ENCODE measurements around the gene ADGRA1. TPM values are rescaled to one million over a fixed set of nuclear protein-coding genes. Genes with fewer than 3 reads are reported as not detected.
A peak's percentile ranks its signal among the peaks of the same experiment; 100 is the strongest.

ADGRA1 gene
- total RNA-seq, 3 donors from 2014 or later (not counting 1 experiment from before 2014, with no cell fraction given) = not detected

DNA sequence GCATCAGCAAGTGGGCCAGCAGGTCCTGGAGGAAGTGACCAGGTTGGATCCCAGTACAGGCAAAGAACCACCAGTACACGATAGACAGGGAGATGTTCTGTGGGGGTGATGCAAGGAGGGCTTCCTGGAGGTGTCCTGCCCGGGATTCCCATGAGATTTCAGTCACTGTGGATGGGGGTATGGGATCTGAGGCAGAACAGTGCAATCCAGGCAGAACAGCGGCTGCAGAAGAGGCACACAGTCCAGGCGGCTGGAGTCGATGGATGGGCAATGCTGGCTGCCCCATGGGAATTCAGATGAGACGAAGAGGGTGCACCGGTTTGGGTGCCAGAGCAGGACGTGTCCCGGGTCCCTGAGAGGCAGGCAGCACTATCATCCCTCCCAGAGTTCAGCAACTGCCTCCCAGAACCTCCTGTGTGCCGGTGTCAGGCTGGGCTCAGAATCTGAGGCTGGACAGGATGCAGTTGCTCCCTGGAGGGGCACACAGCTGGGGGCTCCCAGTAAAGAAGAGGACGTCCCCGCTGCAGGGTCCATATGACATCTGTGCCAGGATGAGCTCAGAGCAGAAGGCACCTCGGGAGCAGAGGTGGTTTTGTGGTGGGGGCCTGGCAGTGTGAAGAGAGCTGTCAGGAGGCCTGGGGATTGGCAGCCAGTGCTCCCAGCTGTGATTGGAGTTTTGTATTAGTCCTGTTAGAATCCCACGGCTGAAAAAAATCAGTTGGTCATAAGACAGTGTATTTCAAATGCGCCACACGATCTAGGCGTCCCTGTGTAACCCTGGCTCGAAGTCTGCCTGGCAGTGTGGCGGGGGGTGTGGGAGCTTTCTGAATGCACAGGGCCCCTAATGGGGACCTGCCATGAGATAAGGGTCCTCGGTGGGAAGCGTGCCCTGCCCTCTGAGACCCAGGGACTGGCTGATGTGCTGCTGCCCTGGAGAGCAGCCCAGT lies 75.5 kb downstream of the ADGRA1 start:
- ATAC-seq (no peak), DNase-seq (no peak)
- peaks cover 12% of the 10 kb centered on the region for H3K4me1 ChIP-seq (ENCODE audit: control insufficient read depth, insufficient read depth, low read length)
- H3K9me3 ChIP-seq (ENCODE audit: control insufficient read depth, insufficient read depth, low read length) = no peaks in the 10 kb centered on the region
- TF ChIP-seq, protein P1, sequence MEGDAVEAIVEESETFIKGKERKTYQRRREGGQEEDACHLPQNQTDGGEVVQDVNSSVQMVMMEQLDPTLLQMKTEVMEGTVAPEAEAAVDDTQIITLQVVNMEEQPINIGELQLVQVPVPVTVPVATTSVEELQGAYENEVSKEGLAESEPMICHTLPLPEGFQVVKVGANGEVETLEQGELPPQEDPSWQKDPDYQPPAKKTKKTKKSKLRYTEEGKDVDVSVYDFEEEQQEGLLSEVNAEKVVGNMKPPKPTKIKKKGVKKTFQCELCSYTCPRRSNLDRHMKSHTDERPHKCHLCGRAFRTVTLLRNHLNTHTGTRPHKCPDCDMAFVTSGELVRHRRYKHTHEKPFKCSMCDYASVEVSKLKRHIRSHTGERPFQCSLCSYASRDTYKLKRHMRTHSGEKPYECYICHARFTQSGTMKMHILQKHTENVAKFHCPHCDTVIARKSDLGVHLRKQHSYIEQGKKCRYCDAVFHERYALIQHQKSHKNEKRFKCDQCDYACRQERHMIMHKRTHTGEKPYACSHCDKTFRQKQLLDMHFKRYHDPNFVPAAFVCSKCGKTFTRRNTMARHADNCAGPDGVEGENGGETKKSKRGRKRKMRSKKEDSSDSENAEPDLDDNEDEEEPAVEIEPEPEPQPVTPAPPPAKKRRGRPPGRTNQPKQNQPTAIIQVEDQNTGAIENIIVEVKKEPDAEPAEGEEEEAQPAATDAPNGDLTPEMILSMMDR (IDR thresholded peaks at IDR 0.05) = no peak
- peaks cover 14% of the 10 kb centered on the region for H3K27me3 ChIP-seq (ENCODE audit: control insufficient read depth, insufficient read depth, low read length)
- H3K9me3 Mint-ChIP-seq = no peaks in the 10 kb centered on the region
- H3K4me3 Mint-ChIP-seq = no peak overlapping the region
- H3K36me3 Mint-ChIP-seq = no peaks in the 10 kb centered on the region
- H3K27ac ChIP-seq (ENCODE audit: low read length) = no peak overlapping the region
- WGBS (ENCODE audit: insufficient coverage) = 81% methylated on average over 20 of the region's 21 CpGs
- H3K27me3 Mint-ChIP-seq (ENCODE audit: low read depth in 2 of 2) = peaks cover 5 to 12% of the 10 kb centered on the region in 2 donors
- H3K4me3 ChIP-seq (ENCODE audit: low read length) = no peak overlapping the region
- no peaks in the 10 kb centered on the region for H3K36me3 ChIP-seq (ENCODE audit: control insufficient read depth, insufficient read depth, low read length)
- no peak overlapping the region for H3K27ac Mint-ChIP-seq
- H3K4me1 Mint-ChIP-seq = no peaks in the 10 kb centered on the region
- intact Hi-C loops (cut with micrococcal nuclease) = no loop called here

DNA sequence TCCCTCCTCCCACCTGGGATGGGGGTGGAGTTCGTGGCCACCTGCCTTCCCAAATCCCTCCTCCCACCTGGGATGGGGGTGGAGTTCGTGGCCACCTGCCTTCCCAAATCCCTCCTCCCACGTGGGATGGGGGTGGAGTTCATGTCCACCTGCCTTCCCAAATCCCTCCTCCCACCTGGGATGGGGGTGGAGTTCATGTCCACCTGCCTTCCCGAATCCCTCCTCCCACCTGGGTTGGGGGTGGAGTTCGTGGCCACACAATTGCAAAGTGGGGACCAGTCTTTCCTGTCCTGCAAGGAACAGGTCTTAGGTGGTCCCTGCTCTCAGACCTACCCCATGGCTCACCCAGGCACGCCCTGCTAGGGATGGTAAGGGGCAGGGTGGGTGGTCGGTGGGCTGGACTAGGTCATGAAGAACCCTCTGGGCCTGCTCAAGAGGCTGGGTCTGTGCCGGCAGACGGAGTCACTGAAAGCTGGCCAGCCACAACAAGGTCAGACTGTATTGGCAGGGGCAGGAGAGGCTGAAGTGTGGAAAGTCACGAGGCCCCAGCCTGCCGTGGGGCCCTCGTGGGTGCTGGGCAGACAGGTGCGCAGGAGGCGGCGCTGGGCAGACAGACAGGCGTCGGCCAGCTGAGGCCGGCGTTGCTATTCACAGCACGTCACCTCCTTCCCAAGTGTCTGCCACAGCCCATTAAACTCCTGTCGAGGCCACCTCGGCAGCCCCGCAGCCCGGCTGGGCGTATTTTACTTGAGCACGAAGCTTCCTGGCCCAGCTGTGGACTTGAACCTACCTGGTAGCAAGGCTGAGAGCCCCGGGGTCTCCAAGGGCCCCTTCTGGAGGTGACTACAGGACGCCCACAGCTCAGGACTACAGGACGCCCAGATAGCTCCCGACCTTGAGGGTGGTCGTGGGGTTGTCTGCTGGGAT lies 76.4 kb downstream of the ADGRA1 start:
- H3K4me1 ChIP-seq (ENCODE audit: control insufficient read depth, insufficient read depth, low read length) = peaks cover 12% of the 10 kb centered on the region
- Mint-ChIP-seq H3K9me3 (no peaks in the 10 kb centered on the region), H3K36me3 (no peaks in the 10 kb centered on the region), H3K4me1 (no peaks in the 10 kb centered on the region), H3K4me3 (no peak overlapping the region), H3K27ac (no peak overlapping the region), H3K27me3 (ENCODE audit: low read depth in 2 of 2) (peaks cover 5 to 12% of the 10 kb centered on the region in 2 donors)
- intact Hi-C loops (cut with micrococcal nuclease) = no loop called here
- peaks cover 14% of the 10 kb centered on the region for H3K27me3 ChIP-seq (ENCODE audit: control insufficient read depth, insufficient read depth, low read length)
- no peak overlapping the region for H3K27ac ChIP-seq (ENCODE audit: low read length)
- no peak overlapping the region for H3K4me3 ChIP-seq (ENCODE audit: low read length)
- TF ChIP-seq, protein P1 (IDR thresholded peaks at IDR 0.05) = no peak
- 84% methylated on average over 27 of the region's 31 CpGs for WGBS (ENCODE audit: insufficient coverage)
- no peaks in the 10 kb centered on the region for H3K9me3 ChIP-seq (ENCODE audit: control insufficient read depth, insufficient read depth, low read length)
- ATAC-seq (no peak), DNase-seq (peak in 1 of 2 donors; percentile 12)
- H3K36me3 ChIP-seq (ENCODE audit: control insufficient read depth, insufficient read depth, low read length) = no peaks in the 10 kb centered on the region

DNA sequence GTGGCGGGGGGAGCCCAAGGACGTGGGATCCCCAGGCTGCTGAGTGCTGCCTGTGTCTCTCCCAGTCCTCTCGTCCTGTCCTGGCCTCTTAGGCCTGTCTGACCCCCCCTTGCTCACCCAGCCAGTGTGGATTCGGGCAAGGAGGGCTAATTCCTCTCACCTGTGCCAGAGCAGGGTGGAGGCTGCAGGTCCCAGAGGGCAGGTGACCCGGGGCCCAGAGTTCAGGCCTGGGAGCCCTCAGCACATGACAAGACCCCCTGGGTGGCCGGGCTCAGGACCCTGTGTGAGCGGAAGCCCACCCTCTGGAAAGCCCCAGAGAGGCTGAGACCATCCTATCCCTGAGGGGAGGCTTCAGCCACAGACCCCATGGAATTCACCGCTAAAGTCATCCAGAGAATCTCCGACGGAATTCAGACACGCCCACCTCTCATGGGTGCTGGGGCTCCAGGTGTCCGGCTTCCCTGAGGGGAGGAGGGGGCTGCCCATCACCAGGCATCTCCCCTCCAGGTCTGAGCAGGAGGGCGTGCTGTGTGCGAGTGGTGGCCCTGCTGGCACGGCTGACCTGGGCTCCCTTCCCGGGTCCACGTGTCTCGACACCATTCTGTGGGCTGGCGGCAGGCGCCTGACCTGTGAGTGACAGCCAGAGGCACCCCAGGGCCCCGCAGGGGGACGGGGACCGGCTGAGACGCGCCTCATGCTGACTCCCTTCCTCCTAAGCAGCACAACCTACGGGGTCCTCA lies 77.3 kb downstream of the ADGRA1 start:
- Histone ChIP-seq H3K27ac (ENCODE audit: low read length) (no peak overlapping the region), H3K36me3 (ENCODE audit: control insufficient read depth, insufficient read depth, low read length) (no peaks in the 10 kb centered on the region), H3K4me3 (ENCODE audit: low read length) (no peak overlapping the region), H3K9me3 (ENCODE audit: control insufficient read depth, insufficient read depth, low read length) (no peaks in the 10 kb centered on the region), H3K27me3 (ENCODE audit: control insufficient read depth, insufficient read depth, low read length) (peaks cover 14% of the 10 kb centered on the region), H3K4me1 (ENCODE audit: control insufficient read depth, insufficient read depth, low read length) (peaks cover 12% of the 10 kb centered on the region)
- ATAC-seq (no peak), DNase-seq (peak in 1 of 2 donors; percentile 12)
- no peaks in the 10 kb centered on the region for H3K4me1 Mint-ChIP-seq
- 86% methylated on average over 26 of the region's 26 CpGs for WGBS (ENCODE audit: insufficient coverage)
- no peaks in the 10 kb centered on the region for H3K9me3 Mint-ChIP-seq
- H3K36me3 Mint-ChIP-seq = no peaks in the 10 kb centered on the region
- no peak overlapping the region for H3K27ac Mint-ChIP-seq
- intact Hi-C loops (cut with micrococcal nuclease) = no loop called here
- TF ChIP-seq, protein P1 (IDR thresholded peaks at IDR 0.05) = no peak
- H3K27me3 Mint-ChIP-seq (ENCODE audit: low read depth in 2 of 2) = peaks cover 5 to 12% of the 10 kb centered on the region in 2 donors
- H3K4me3 Mint-ChIP-seq = no peak overlapping the region
